B cell (primary cell): ENCODE results near the gene OR51B2. TPM values are rescaled to one million over a fixed set of nuclear protein-coding genes. Genes with fewer than 3 reads are reported as not detected.
"Not testable (repeated sequence)": the region's sequence is repeated elsewhere in the genome, so short reads cannot be mapped to it uniquely, and the experiment has no call there.

ENCODE experiments used
- ATAC-seq: fragments of 200-7000 bp; cut with Tn5 transposase; one replicate; pipeline ENCODE4 v1.10.0; 2021; ENCODE audit warnings: low read depth, mild to moderate bottlenecking, moderate number of reproducible peaks, moderate library complexity
- CTCF ChIA-PET: fragments of 350-600 bp; sonication (Branson Sonifier 250); formaldehyde crosslinking; loops from one replicate; lab custom pipeline; 2021; ENCODE audit warnings: antibody characterized with exemption, inconsistent platforms; lab: Charles Lee
- POLR2A ChIA-PET: fragments of 350-600 bp; sonication (Branson Sonifier 250); formaldehyde crosslinking; loops from one replicate; lab custom pipeline; 2021; ENCODE audit warnings: antibody characterized with exemption; lab: Charles Lee
- DNase-seq: peaks from one replicate; pipeline ENCODE4 v3.0.0; 2013
- H2AFZ ChIP-seq: 2 replicates; pipeline ENCODE4 v1.6.1; 2012; ENCODE audit warnings: mild to moderate bottlenecking, low read depth, low read length; ENCODE audit not compliant: insufficient read depth, poor library complexity, severe bottlenecking
- H3K27ac ChIP-seq, 2 donors: 1 replicate in 1 of 2; 2 replicates in 1 of 2; pipeline ENCODE4 v1.5.1; 2012 to 2013; ENCODE audit warnings: low read length in 2 of 2, mild to moderate bottlenecking in 2 of 2, moderate library complexity in 1 of 2
- H3K27me3 ChIP-seq, 4 experiments: fragments of 200-600 bp in 1 of 4; sonication (generic) in 1 of 4; replicated peaks in 1 of 4; 1 replicate in 2 of 4; 2 replicates in 2 of 4; pipeline versions ENCODE4 v1.6.1 to v1.7.0; 2013 to 2016; ENCODE audit warnings: low read length in 3 of 4, mild to moderate bottlenecking in 2 of 4, mixed read lengths in 1 of 4, moderate library complexity in 1 of 4; ENCODE audit not compliant: insufficient read depth in 4 of 4, control insufficient read depth in 3 of 4; ENCODE audit errors: control extremely low read depth in 1 of 4
- H3K36me3 ChIP-seq, 2 experiments: replicated peaks in 1 of 2; 1 replicate in 1 of 2; 2 replicates in 1 of 2; pipeline versions ENCODE4 v1.6.1 to v1.7.1; 2013; ENCODE audit warnings: low read length in 1 of 2; ENCODE audit not compliant: insufficient read depth in 2 of 2, control insufficient read depth in 1 of 2; ENCODE audit errors: control extremely low read depth in 1 of 2, extremely low read depth in 1 of 2
- H3K4me1 ChIP-seq, 2 donors: fragments of 200-600 bp in 1 of 2; sonication (generic) in 1 of 2; 1 replicate in 1 of 2; 2 replicates in 1 of 2; pipeline versions ENCODE4 v1.5.1 to v1.6.1; 2013 to 2017; ENCODE audit warnings: low read length in 2 of 2; ENCODE audit not compliant: control insufficient read depth in 2 of 2, insufficient read depth in 2 of 2
- H3K4me2 ChIP-seq: replicated peaks from 2 replicates; pipeline ENCODE3; 2012; ENCODE audit warnings: mild to moderate bottlenecking, low read depth, low read length; ENCODE audit not compliant: poor library complexity, severe bottlenecking
- H3K4me3 ChIP-seq, 5 experiments: fragments of 200-600 bp in 1 of 5; sonication (generic) in 1 of 5; 1 replicate in 3 of 5; 2 replicates in 2 of 5; pipeline versions ENCODE4 v1.5.1 to v1.7.0; 2011 to 2016; ENCODE audit warnings: low read length in 4 of 5, mild to moderate bottlenecking in 4 of 5, low read depth in 2 of 5, control low read depth in 1 of 5, moderate library complexity in 1 of 5; ENCODE audit not compliant: insufficient read depth in 1 of 5; ENCODE audit errors: control extremely low read depth in 1 of 5, extremely low read depth in 1 of 5
- H3K79me2 ChIP-seq: fragments of 200-600 bp; sonication (generic); one replicate; pipeline ENCODE4 v1.6.0; 2016; ENCODE audit warnings: low read length; ENCODE audit not compliant: control insufficient read depth, insufficient read depth
- H3K9ac ChIP-seq: fragments of 200-600 bp; sonication (generic); 2 replicates; pipeline ENCODE4 v1.6.1; 2017; ENCODE audit warnings: mild to moderate bottlenecking, low read length, moderate library complexity
- H3K9me3 ChIP-seq, 3 donors: one replicate each; pipeline versions ENCODE4 v1.6.1 to v1.7.1; 2013; ENCODE audit warnings: low read length in 2 of 3; ENCODE audit not compliant: control insufficient read depth in 2 of 3, insufficient read depth in 1 of 3; ENCODE audit errors: control extremely low read depth in 1 of 3
- H4K20me1 ChIP-seq: 2 replicates; pipeline ENCODE4 v1.6.0; 2012; ENCODE audit warnings: mild to moderate bottlenecking, low read length; ENCODE audit not compliant: insufficient read depth, control insufficient read depth, poor library complexity, severe bottlenecking
- H3K27ac Mint-ChIP-seq: one replicate; pipeline ENCODE4 v1.8.0; 2021; ENCODE audit warnings: mixed read lengths
- H3K27me3 Mint-ChIP-seq: one replicate; pipeline ENCODE4 v1.8.0; 2021; ENCODE audit warnings: mixed read lengths
- H3K4me1 Mint-ChIP-seq: one replicate; pipeline ENCODE4 v1.8.0; 2021; ENCODE audit warnings: mixed read lengths
- H3K4me3 Mint-ChIP-seq: one replicate; pipeline ENCODE4 v1.8.0; 2021; ENCODE audit warnings: mixed read lengths
- H3K9me3 Mint-ChIP-seq: one replicate; pipeline ENCODE4 v1.8.0; 2022; ENCODE audit warnings: mixed read lengths; ENCODE audit not compliant: insufficient read depth
- EZH2 ChIP-seq: IDR thresholded peaks from 2 replicates; pipeline ENCODE4 v1.6.1; 2012; ENCODE audit warnings: borderline replicate concordance, low read depth, mild to moderate bottlenecking, moderate library complexity, low read length; ENCODE audit not compliant: insufficient read depth, poor library complexity, severe bottlenecking
- WGBS: methylation state at CpG from one replicate; pipeline ENCODE4 v1.1.5; 2013; ENCODE audit warnings: missing lambda C conversion rate; ENCODE audit not compliant: insufficient coverage; 5-methylcytosine and 5-hydroxymethylcytosine counted together
- intact Hi-C: fragments of 100-400 bp; cut with micrococcal nuclease; formaldehyde crosslinking; loops from one replicate; pipeline ENCODE4 v1.10.0; 2022
- polyA plus RNA-seq: library from polyadenylated mRNA; depleted of rRNA; stranded (reverse); fragments of >200 nt; gene quantifications from 2 replicates; pipeline ENCODE4 v1.2.3, GENCODE V29; 2012
- total RNA-seq, 2 donors: library from RNA; stranded (reverse); fragments of 120-200 nt in 1 of 2; gene quantifications; 1 replicate in 1 of 2; 2 replicates in 1 of 2; pipeline versions ENCODE4 v1.2.3 to v1.2.4, GENCODE V29; 2013 to 2022
- TF ChIP-seq, protein P1 (sequence below): fragments of 200-600 bp; IDR thresholded peaks from one replicate; pipeline ENCODE4 v1.8.0; 2022; ENCODE audit warnings: antibody characterized with exemption, mild to moderate bottlenecking

OR51B2 gene
- total and polyA plus RNA-seq, 2 donors (not counting 1 experiment from before 2014, with no cell fraction given) = not detected

DNA sequence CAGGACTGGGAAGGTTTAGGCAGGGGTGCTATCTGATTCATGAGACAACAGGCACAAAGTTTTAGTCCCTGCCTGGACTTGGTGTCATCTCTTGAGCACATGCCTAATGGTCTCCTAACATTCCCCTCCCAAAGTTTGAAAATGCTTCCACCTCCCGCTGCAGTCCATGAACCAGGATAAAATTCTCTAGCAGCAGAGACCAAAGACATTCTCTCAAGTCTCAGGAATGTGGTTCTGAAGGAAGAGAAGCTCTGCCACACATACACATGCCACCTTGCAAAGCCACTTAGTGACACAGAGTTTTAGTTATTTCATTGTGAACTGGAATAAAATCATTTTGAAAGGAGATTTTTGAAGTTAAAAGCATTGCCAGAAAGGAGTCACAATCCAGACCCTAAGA, 42.8 kb upstream of the OR51B2 start:
- WGBS = 60% methylated on average over 1 of the region's 1 CpG
- no peaks in the 10 kb centered on the region for H3K36me3 ChIP-seq

DNA sequence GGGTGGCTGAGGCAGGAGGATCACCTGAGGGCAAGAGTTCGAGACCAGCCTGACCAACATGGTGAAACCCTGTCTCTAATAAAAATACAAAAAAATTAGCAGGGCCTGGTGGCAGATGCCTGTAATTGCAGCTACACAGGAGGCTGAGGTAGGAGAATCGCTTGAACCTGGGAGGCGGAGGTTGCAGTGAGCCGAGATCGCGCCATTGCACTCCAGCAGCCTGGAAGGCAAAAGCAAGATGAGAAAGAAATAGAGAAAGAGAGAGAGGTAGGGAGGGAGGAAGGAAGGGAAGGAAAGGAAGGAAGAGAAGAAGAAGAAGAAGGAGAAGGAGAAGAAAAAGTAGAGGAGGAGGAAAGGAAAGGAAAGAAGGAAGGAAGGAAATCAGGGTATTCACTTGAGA, 42.3 kb upstream of the OR51B2 start:
- H3K27ac ChIP-seq, DNase-seq, H4K20me1 ChIP-seq, H3K9me3 ChIP-seq, intact Hi-C loops, H3K27ac Mint-ChIP-seq, H3K4me1 Mint-ChIP-seq, CTCF ChIA-PET, H3K79me2 ChIP-seq, H3K36me3 ChIP-seq, H3K4me1 ChIP-seq, H2AFZ ChIP-seq, H3K4me2 ChIP-seq, H3K4me3 ChIP-seq, ATAC-seq, H3K27me3 ChIP-seq, H3K4me3 Mint-ChIP-seq, H3K9me3 Mint-ChIP-seq, POLR2A ChIA-PET, H3K9ac ChIP-seq: not testable (repeated sequence)
- H3K27me3 Mint-ChIP-seq = peaks cover 16% of the 10 kb centered on the region
- 93% methylated on average over 6 of the region's 6 CpGs for WGBS

More for the DNA sequence above, 42.8 kb upstream of the OR51B2 start:
- Histone ChIP-seq H3K79me2 (no peaks in the 10 kb centered on the region), H3K27ac (no peak overlapping the region), H3K4me3 (no peak overlapping the region), H4K20me1 (no peaks in the 10 kb centered on the region), H3K9ac (no peak overlapping the region), H3K9me3 (no peaks in the 10 kb centered on the region), H3K27me3 (peaks cover 0 to 4% (median 0%) of the 10 kb centered on the region in 4 experiments), H3K4me2 (no peak overlapping the region), H2AFZ (no peak overlapping the region), H3K4me1 (no peaks in the 10 kb centered on the region)
- ChIA-PET CTCF (no interaction called here), POLR2A (no interaction called here)
- no peaks in the 10 kb centered on the region for H3K9me3 Mint-ChIP-seq
- no peak for TF ChIP-seq EZH2
- TF ChIP-seq, protein P1, sequence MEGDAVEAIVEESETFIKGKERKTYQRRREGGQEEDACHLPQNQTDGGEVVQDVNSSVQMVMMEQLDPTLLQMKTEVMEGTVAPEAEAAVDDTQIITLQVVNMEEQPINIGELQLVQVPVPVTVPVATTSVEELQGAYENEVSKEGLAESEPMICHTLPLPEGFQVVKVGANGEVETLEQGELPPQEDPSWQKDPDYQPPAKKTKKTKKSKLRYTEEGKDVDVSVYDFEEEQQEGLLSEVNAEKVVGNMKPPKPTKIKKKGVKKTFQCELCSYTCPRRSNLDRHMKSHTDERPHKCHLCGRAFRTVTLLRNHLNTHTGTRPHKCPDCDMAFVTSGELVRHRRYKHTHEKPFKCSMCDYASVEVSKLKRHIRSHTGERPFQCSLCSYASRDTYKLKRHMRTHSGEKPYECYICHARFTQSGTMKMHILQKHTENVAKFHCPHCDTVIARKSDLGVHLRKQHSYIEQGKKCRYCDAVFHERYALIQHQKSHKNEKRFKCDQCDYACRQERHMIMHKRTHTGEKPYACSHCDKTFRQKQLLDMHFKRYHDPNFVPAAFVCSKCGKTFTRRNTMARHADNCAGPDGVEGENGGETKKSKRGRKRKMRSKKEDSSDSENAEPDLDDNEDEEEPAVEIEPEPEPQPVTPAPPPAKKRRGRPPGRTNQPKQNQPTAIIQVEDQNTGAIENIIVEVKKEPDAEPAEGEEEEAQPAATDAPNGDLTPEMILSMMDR = no peak
- no peak for DNase-seq
- H3K27me3 Mint-ChIP-seq = peaks cover 16% of the 10 kb centered on the region
- H3K4me1 Mint-ChIP-seq = no peaks in the 10 kb centered on the region
- no peak overlapping the region for H3K27ac Mint-ChIP-seq
- ATAC-seq = no peak
- no peak overlapping the region for H3K4me3 Mint-ChIP-seq
- intact Hi-C loops = no loop called here
